ENCODE data around the gene NPAS2.

DNA sequence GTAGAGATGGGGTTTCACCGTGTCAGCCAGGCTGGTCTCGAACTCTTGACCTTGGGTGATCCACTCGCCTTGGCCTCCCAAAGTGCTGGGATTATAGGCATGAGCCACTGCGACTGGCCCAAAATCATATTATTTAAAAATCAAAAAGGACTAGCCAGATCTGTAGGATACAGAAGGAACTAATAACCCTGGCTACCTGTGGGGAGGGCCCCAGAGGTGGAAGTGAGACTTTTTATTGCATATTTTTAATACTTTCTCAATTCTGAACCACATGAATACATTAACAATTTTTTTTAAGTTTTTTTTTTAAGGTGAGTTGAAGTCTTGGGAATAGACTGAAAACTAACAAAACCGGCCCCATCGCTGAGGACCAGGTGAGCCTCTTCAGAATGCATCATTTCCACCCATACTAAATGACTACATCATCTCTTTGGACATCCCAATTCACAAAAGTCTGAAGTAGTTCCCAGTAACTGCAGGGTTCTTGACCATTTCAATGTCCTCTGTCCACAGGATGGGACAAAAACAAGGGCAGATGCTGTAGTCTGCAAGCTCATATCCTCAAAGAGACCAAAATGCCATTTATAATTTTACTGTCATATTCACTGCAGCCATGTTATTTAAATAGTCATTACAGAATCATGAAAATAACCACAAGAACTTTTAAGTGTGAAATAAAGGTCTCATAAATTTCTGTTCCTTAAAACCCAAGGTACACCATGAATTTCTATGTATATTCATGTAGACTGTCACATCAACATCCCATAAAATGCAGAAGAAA is 203.6 kb downstream of the NPAS2 start:
- TF ChIP-seq POLR2AphosphoS5 (IDR thresholded peaks at IDR 0.05): no peak
- TF ChIP-seq, protein P1, sequence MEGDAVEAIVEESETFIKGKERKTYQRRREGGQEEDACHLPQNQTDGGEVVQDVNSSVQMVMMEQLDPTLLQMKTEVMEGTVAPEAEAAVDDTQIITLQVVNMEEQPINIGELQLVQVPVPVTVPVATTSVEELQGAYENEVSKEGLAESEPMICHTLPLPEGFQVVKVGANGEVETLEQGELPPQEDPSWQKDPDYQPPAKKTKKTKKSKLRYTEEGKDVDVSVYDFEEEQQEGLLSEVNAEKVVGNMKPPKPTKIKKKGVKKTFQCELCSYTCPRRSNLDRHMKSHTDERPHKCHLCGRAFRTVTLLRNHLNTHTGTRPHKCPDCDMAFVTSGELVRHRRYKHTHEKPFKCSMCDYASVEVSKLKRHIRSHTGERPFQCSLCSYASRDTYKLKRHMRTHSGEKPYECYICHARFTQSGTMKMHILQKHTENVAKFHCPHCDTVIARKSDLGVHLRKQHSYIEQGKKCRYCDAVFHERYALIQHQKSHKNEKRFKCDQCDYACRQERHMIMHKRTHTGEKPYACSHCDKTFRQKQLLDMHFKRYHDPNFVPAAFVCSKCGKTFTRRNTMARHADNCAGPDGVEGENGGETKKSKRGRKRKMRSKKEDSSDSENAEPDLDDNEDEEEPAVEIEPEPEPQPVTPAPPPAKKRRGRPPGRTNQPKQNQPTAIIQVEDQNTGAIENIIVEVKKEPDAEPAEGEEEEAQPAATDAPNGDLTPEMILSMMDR (IDR thresholded peaks at IDR 0.05): no peak

Data from esophagus muscularis mucosa (tissue), 3 donors.